22Rv1 (cell line): Measurements from ENCODE around the gene PFKFB4.

ENCODE experiments used
- ZFX ChIP-seq: fragments of 450-650 bp; IDR thresholded peaks from 2 replicates; pipeline ENCODE4 v1.6.1; 2017; ENCODE audit warnings: antibody characterized with exemption, borderline replicate concordance
- TF ChIP-seq, protein P1 (sequence below): fragments of 450-650 bp; IDR thresholded peaks from 2 replicates; pipeline ENCODE4 v1.5.1; 2017; ENCODE audit warnings: mild to moderate bottlenecking

DNA sequence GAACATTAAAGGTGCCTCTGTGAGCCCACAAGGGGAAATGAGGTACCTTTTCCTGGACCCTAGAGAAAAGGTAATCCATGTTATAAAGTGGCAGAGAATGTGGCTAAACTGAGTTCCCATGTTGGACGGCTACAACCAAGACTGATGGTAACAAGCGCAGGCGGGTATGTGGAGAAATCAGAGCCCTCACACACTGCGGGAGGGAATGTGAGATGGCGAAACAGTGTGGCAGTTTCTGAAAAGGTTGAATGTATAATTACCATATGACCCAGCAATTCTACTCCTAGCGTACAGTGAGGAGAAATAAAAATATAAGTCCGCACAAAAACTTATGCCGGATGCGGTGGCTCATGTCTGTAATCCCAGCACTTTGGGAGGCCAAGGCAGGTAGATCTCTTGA, 28.6 kb downstream of the PFKFB4 start:
- TF ChIP-seq, protein P1, sequence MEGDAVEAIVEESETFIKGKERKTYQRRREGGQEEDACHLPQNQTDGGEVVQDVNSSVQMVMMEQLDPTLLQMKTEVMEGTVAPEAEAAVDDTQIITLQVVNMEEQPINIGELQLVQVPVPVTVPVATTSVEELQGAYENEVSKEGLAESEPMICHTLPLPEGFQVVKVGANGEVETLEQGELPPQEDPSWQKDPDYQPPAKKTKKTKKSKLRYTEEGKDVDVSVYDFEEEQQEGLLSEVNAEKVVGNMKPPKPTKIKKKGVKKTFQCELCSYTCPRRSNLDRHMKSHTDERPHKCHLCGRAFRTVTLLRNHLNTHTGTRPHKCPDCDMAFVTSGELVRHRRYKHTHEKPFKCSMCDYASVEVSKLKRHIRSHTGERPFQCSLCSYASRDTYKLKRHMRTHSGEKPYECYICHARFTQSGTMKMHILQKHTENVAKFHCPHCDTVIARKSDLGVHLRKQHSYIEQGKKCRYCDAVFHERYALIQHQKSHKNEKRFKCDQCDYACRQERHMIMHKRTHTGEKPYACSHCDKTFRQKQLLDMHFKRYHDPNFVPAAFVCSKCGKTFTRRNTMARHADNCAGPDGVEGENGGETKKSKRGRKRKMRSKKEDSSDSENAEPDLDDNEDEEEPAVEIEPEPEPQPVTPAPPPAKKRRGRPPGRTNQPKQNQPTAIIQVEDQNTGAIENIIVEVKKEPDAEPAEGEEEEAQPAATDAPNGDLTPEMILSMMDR: no peak
- no peak for TF ChIP-seq ZFX
